Measurements from ENCODE around the gene KRTAP9-4.
"Not testable (repeated sequence)": the region's sequence is repeated elsewhere in the genome, so short reads cannot be mapped to it uniquely, and the experiment has no call there.

KRTAP9-4 gene

DNA sequence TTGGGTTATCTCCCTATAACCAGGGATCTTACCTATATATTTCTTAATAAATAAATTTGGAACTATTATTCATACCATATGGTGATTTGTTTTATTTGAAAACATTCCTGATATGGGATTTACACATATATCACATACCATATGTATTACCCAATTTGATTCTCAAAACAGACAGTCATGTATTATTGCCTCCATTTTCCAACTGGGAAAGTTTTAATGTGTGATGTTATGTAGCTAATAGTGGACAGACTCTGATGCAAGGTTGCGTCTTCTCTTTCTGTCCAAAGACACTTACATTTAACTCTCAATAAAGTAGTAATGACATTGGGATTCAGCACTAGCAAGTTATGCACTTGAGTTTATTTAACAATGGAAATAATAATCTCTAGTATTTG lies 6.8 kb downstream of the KRTAP9-4 start:
- ChIA-PET POLR2A (ENCODE audit: low non-redundant PET) (no interaction called here), CTCF (no interaction called here)
- TF ChIP-seq, protein P1, sequence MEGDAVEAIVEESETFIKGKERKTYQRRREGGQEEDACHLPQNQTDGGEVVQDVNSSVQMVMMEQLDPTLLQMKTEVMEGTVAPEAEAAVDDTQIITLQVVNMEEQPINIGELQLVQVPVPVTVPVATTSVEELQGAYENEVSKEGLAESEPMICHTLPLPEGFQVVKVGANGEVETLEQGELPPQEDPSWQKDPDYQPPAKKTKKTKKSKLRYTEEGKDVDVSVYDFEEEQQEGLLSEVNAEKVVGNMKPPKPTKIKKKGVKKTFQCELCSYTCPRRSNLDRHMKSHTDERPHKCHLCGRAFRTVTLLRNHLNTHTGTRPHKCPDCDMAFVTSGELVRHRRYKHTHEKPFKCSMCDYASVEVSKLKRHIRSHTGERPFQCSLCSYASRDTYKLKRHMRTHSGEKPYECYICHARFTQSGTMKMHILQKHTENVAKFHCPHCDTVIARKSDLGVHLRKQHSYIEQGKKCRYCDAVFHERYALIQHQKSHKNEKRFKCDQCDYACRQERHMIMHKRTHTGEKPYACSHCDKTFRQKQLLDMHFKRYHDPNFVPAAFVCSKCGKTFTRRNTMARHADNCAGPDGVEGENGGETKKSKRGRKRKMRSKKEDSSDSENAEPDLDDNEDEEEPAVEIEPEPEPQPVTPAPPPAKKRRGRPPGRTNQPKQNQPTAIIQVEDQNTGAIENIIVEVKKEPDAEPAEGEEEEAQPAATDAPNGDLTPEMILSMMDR (conservative IDR thresholded peaks at IDR 0.05; ENCODE audit: low read depth): no peak
- no peak for DNase-seq (ENCODE audit: low spot score)
- H3K27ac ChIP-seq: no peak overlapping the region

- POLR2A ChIA-PET (ENCODE audit: low non-redundant PET): no interaction called here
- TF ChIP-seq, protein P1 (conservative IDR thresholded peaks at IDR 0.05; ENCODE audit: low read depth): no peak
- CTCF ChIA-PET: no interaction called here
- DNase-seq (ENCODE audit: low spot score): no peak
- H3K27ac ChIP-seq: no peak overlapping the region
These were observed 8.9 kb downstream of the KRTAP9-4 start for GRCh38 chr17:41258406-41258805.

- DNase-seq (ENCODE audit: low spot score): no peak
- ChIA-PET CTCF (no interaction called here), POLR2A (ENCODE audit: low non-redundant PET) (no interaction called here)
- no peak overlapping the region for H3K27ac ChIP-seq
- TF ChIP-seq, protein P1 (conservative IDR thresholded peaks at IDR 0.05; ENCODE audit: low read depth): no peak
These were observed 13.7 kb downstream of the KRTAP9-4 start for GRCh38 chr17:41263212-41263611.

DNA sequence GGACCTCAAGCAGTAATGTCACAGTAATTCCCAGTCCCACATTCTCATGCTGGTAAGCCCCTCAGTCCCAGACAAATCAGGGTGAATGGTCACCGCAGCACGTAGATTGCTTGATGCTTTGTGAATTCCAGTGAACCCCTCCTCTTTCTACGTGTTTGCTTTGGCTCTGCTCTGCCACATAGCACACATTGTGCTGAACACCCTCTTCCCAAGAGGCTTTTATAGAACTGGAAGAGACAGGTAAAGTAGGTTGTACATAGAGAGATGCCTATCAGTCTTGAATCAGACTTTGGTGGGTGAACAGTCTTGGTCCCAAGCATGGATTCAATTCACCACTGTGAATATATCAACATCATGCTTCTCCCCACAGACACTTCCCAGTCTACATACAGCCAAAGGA lies 15.1 kb downstream of the KRTAP9-4 start:
- ChIA-PET CTCF (no interaction called here), POLR2A (ENCODE audit: low non-redundant PET) (no interaction called here)
- H3K27ac ChIP-seq: no peak overlapping the region
- TF ChIP-seq, protein P1 (conservative IDR thresholded peaks at IDR 0.05; ENCODE audit: low read depth): no peak
- no peak for DNase-seq (ENCODE audit: low spot score)

DNA sequence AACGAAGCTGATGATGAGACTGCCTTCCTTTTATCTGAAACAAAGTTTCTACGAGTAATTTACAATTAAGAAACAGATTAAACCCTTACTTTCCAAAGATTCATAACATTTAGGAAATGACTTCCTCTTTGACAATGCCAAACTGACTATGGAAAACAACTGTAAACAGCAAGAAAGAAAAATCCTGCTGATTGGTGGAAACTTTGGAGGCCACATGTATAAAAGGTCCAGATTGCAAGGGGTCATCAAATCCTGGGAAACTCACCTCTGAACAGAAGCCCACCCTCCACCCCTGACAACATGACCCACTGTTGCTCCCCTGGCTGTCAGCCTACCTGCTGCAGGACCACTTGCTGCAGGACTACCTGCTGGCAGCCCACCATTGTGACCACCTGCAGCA lies 15.6 kb downstream of the KRTAP9-4 start, which contains the start of gene KRTAP9-6:
Gene KRTAP9-6, plus strand, starts transcription at position 301 of the 400 bp plus-strand sequence. Its CDS starts 0 bp downstream, at position 301.
- H3K27ac ChIP-seq: no peak within 1 kb of the TSS
- ChIA-PET POLR2A (ENCODE audit: low non-redundant PET) (no interaction called here), CTCF (no interaction called here)
- TF ChIP-seq, protein P1 (conservative IDR thresholded peaks at IDR 0.05; ENCODE audit: low read depth): no peak
- DNase-seq (ENCODE audit: low spot score): no peak

- TF ChIP-seq, protein P1 (conservative IDR thresholded peaks at IDR 0.05; ENCODE audit: low read depth): no peak
- DNase-seq (ENCODE audit: low spot score): no peak
- POLR2A ChIA-PET (ENCODE audit: low non-redundant PET): no interaction called here
- no peak overlapping the region for H3K27ac ChIP-seq
- CTCF ChIA-PET: no interaction called here
These were observed 18.2 kb downstream of the KRTAP9-4 start for GRCh38 chr17:41267711-41268110.

- CTCF ChIA-PET; H3K27ac ChIP-seq; DNase-seq (ENCODE audit: low spot score); POLR2A ChIA-PET (ENCODE audit: low non-redundant PET): not testable (repeated sequence)
These were observed 21.8 kb downstream of the KRTAP9-4 start for GRCh38 chr17:41271323-41271722.
